GM12891 (cell line): Measurements from ENCODE around the gene SCNN1A.

ENCODE experiments used
- POLR2A ChIP-seq: IDR thresholded peaks from 2 replicates; pipeline ENCODE4 v1.6.1; 2011; ENCODE audit warnings: low read depth, low read length, control low read depth
- TAF1 ChIP-seq: IDR thresholded peaks from 2 replicates; pipeline ENCODE4 v1.6.1; 2011; ENCODE audit warnings: low read depth, low read length, control low read depth

DNA sequence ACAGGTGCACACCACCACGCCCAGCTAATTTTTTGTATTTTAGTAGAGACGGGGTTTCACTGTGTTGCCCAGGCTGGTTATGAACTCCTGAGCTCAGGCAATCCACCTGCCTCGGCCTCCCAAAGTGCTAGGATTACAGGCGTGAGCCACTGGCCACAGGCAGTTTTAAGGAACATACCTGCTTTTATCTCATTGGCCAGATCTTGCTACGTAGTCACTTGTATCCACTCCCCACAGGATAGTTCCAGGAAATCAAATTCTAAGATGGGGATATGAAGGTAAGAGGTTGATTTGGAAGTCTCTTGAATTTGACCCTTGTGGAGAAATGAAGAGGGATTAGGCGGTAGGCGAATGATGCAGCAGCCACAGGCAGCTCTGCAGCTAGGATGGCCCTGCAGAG, 73.6 kb downstream of the SCNN1A start:
- TF ChIP-seq TAF1, result no peak
- no peak for TF ChIP-seq POLR2A
